Small intestine (tissue), 7 donors: Measurements from ENCODE around the gene AP4S1. TPM values are rescaled to one million over a fixed set of nuclear protein-coding genes. Genes with fewer than 3 reads are reported as not detected.
A peak's percentile ranks its signal among the peaks of the same experiment; 100 is the strongest.
"Not testable (repeated sequence)": the region's sequence is repeated elsewhere in the genome, so short reads cannot be mapped to it uniquely, and the experiment has no call there.

Experiments
- DNase-seq, 2 donors: peaks; one replicate each; pipeline versions ENCODE4 v3.0.0 to v3.0.0-alpha.2; 2013
- FAIRE-seq: peaks from 2 replicates; lab custom pipeline; 2012; peaks lifted over from hg19 to GRCh38; lab: Jason Lieb, UNC
- H3K27ac ChIP-seq, 3 donors: one replicate each; pipeline ENCODE4 v1.5.1; 2013; ENCODE audit warnings: low read length in 2 of 3, mild to moderate bottlenecking in 2 of 3, control low read depth in 1 of 3, inconsistent platforms in 1 of 3, low read depth in 1 of 3, moderate library complexity in 1 of 3
- H3K27me3 ChIP-seq, 3 donors: one replicate each; pipeline ENCODE4 v1.6.1; 2013; ENCODE audit warnings: low read length in 3 of 3, inconsistent platforms in 1 of 3; ENCODE audit not compliant: control insufficient read depth in 3 of 3, insufficient read depth in 3 of 3
- H3K36me3 ChIP-seq, 3 donors: one replicate each; pipeline ENCODE4 v1.6.1; 2013; ENCODE audit warnings: low read length in 3 of 3, inconsistent platforms in 1 of 3, low read depth in 1 of 3, mild to moderate bottlenecking in 1 of 3, moderate library complexity in 1 of 3; ENCODE audit not compliant: control insufficient read depth in 3 of 3, insufficient read depth in 2 of 3
- H3K4me1 ChIP-seq, 3 donors: one replicate each; pipeline ENCODE4 v1.6.1; 2013; ENCODE audit warnings: low read length in 2 of 3, inconsistent platforms in 1 of 3, low read depth in 1 of 3, mild to moderate bottlenecking in 1 of 3, moderate library complexity in 1 of 3; ENCODE audit not compliant: control insufficient read depth in 3 of 3, insufficient read depth in 2 of 3
- H3K4me3 ChIP-seq, 3 donors: one replicate each; pipeline ENCODE4 v1.5.1; 2013; ENCODE audit warnings: low read length in 3 of 3, control low read depth in 1 of 3, inconsistent platforms in 1 of 3, low read depth in 1 of 3, mild to moderate bottlenecking in 1 of 3, moderate library complexity in 1 of 3
- H3K9me3 ChIP-seq, 2 donors: one replicate each; pipeline ENCODE4 v1.6.1; 2013; ENCODE audit warnings: low read depth in 1 of 2, low read length in 1 of 2; ENCODE audit not compliant: control insufficient read depth in 2 of 2, insufficient read depth in 1 of 2
- WGBS, 3 donors: extraction: QIAGEN DNeasy Blood & Tissue Kit; methylation state at CpG; one replicate each; pipeline ENCODE4 v1.1.7; 2013; 5-methylcytosine and 5-hydroxymethylcytosine counted together
- polyA plus RNA-seq, 4 donors: library from polyadenylated mRNA; stranded (reverse) in 3 of 4; unstranded in 1 of 4; fragments of 200-250 nt in 3 of 4; fragments of 120-200 nt in 1 of 4; gene quantifications; one replicate each; pipeline versions ENCODE4 v1.2.1 to v1.2.3, GENCODE V29; 2013
- donor health status: healthy with polysubstance abuse.
- donor health status: control.
- donor health status: control.
- donor health status: Bipolar disorder and iron deficiency.
- donor health status: healthy.

The AP4S1 gene
- polyA plus RNA-seq, 4 donors: 1.6 to 10.9 (median 5.7) TPM

- Histone ChIP-seq H3K4me3 (no peak overlapping the region), H3K36me3 (no peaks in the 10 kb centered on the region), H3K27ac (no peak overlapping the region), H3K4me1 (peaks cover 0 to 3% (median 0%) of the 10 kb centered on the region in 3 donors), H3K27me3 (no peaks in the 10 kb centered on the region), H3K9me3 (no peaks in the 10 kb centered on the region)
- 84 to 95% (median 95%) methylated on average over 1 of the region's 1 CpG for WGBS, 3 donors
- no peak for FAIRE-seq
- no peak for DNase-seq
Observed at GRCh38 chr14:31042300-31042699, 16.9 kb downstream of the AP4S1 start.

- 91 to 97% (median 93%) methylated on average over 10 of the region's 10 CpGs for WGBS, 3 donors
- H3K36me3 ChIP-seq, DNase-seq, H3K27me3 ChIP-seq, H3K27ac ChIP-seq, H3K4me1 ChIP-seq, H3K9me3 ChIP-seq, FAIRE-seq, H3K4me3 ChIP-seq: not testable (repeated sequence)
Observed at GRCh38 chr14:31042893-31043292, 17.4 kb downstream of the AP4S1 start.

GRCh38 chr14:31043379-31043778, 17.9 kb downstream of the AP4S1 start:
- FAIRE-seq (no peak), DNase-seq (no peak)
- Histone ChIP-seq H3K4me3 (no peak overlapping the region), H3K9me3 (no peaks in the 10 kb centered on the region), H3K27ac (no peak overlapping the region), H3K27me3 (no peaks in the 10 kb centered on the region), H3K4me1 (peaks cover 0 to 1% (median 0%) of the 10 kb centered on the region in 3 donors), H3K36me3 (no peaks in the 10 kb centered on the region)
- 74 to 82% (median 75%) methylated on average over 3 of the region's 3 CpGs for WGBS, 3 donors

GRCh38 chr14:31045501-31046080, 20.1 kb downstream of the AP4S1 start:
- Histone ChIP-seq H3K4me3 (no peak overlapping the region), H3K27me3 (no peaks in the 10 kb centered on the region), H3K27ac (no peak overlapping the region), H3K36me3 (no peaks in the 10 kb centered on the region), H3K9me3 (no peaks in the 10 kb centered on the region), H3K4me1 (no peaks in the 10 kb centered on the region)
- 92 to 97% (median 92%) methylated on average over 6 to 8 of the region's 8 CpGs for WGBS, 3 donors
- FAIRE-seq: no peak
- no peak for DNase-seq

- H3K27me3 ChIP-seq: no peaks in the 10 kb centered on the region
- H3K27ac ChIP-seq: no peak overlapping the region
- no peak overlapping the region for H3K4me3 ChIP-seq
- FAIRE-seq (no peak), DNase-seq (no peak)
- H3K4me1 ChIP-seq: no peaks in the 10 kb centered on the region
- H3K36me3 ChIP-seq: no peaks in the 10 kb centered on the region
- no peaks in the 10 kb centered on the region for H3K9me3 ChIP-seq
- WGBS, 3 donors: 92 to 96% (median 94%) methylated on average over 7 to 10 of the region's 10 CpGs
Observed at GRCh38 chr14:31047503-31047902, 22.1 kb downstream of the AP4S1 start.

- H3K27me3 ChIP-seq: no peaks in the 10 kb centered on the region
- H3K27ac ChIP-seq: no peak overlapping the region
- no peak overlapping the region for H3K4me3 ChIP-seq
- peaks cover 0 to 3% (median 0%) of the 10 kb centered on the region in 3 donors for H3K36me3 ChIP-seq
- H3K4me1 ChIP-seq: no peaks in the 10 kb centered on the region
- H3K9me3 ChIP-seq: no peaks in the 10 kb centered on the region
- FAIRE-seq: no peak
- no peak for DNase-seq
- 86 to 92% (median 91%) methylated on average over 7 of the region's 7 CpGs for WGBS, 3 donors
Observed at GRCh38 chr14:31051023-31051422, 25.6 kb downstream of the AP4S1 start.

GRCh38 chr14:31051511-31051910, 26.1 kb downstream of the AP4S1 start:
- Histone ChIP-seq H3K4me1 (no peaks in the 10 kb centered on the region), H3K27ac (no peak overlapping the region), H3K4me3 (no peak overlapping the region), H3K36me3 (peaks cover 0 to 3% (median 0%) of the 10 kb centered on the region in 3 donors), H3K27me3 (no peaks in the 10 kb centered on the region), H3K9me3 (no peaks in the 10 kb centered on the region)
- FAIRE-seq (no peak), DNase-seq (no peak)
- whole genome bisulfite sequencing, 3 donors: 73 to 79% (median 79%) methylated on average over 4 of the region's 4 CpGs

GRCh38 chr14:31052905-31053586, 27.6 kb downstream of the AP4S1 start:
- not testable (repeated sequence) for H3K4me1 ChIP-seq, H3K4me3 ChIP-seq
- 71 to 83% (median 80%) methylated on average over 9 of the region's 9 CpGs for WGBS, 3 donors

More at GRCh38 chr14:31052905-31053586, 27.6 kb downstream of the AP4S1 start:
- H3K9me3 ChIP-seq, H3K27me3 ChIP-seq, H3K36me3 ChIP-seq, FAIRE-seq, H3K27ac ChIP-seq: not testable (repeated sequence)
- DNase-seq: peak; percentile 36 to 69
